HepG2 (cell line): Measurements from ENCODE around the gene BTG1. TPM values are rescaled to one million over a fixed set of nuclear protein-coding genes. Genes with fewer than 3 reads are reported as not detected.

Source experiments
- ATAC-seq: fragments of 200-7000 bp; cut with Tn5 transposase; 3 replicates; pipeline ENCODE4 v1.9.1; 2020; ENCODE audit warnings: mild to moderate bottlenecking, moderate library complexity
- BruUV-seq: library from RNA; stranded (reverse); fragments of 400-500 nt; replicated peaks from 2 replicates; lab custom pipeline; 2021; lab: Mats Ljungman, UMichigan
- CTCF ChIA-PET: fragments of 300-600 bp; formaldehyde crosslinking; extraction: SDS; loops from one replicate; lab custom pipeline; 2021; ENCODE audit warnings: low total read pairs, inconsistent platforms, low intra/inter-chr PET ratio; lab: Yijun Ruan, JAX
- POLR2A ChIA-PET: fragments of 350-600 bp; sonication (Branson Sonifier 250); formaldehyde crosslinking; loops from one replicate; lab custom pipeline; 2020; ENCODE audit warnings: antibody characterized with exemption, inconsistent platforms; lab: Yijun Ruan, JAX
- DNase-seq: peaks from one replicate; pipeline ENCODE4 v3.0.0-alpha.2; 2015; ENCODE audit warnings: low spot score
- FAIRE-seq: peaks from 3 replicates; lab custom pipeline; 2011; peaks lifted over from hg19 to GRCh38; lab: Jason Lieb, UNC
- H2AFZ ChIP-seq: one replicate; pipeline ENCODE4 v1.6.1; 2011; ENCODE audit warnings: low read length, inconsistent platforms
- H3K27ac ChIP-seq: fragments of 300-600 bp; 3 replicates; pipeline ENCODE4 v1.8.0; 2011; ENCODE audit warnings: mixed run types, mild to moderate bottlenecking, mixed read lengths, low read length, inconsistent platforms; ENCODE audit not compliant: insufficient read depth; ENCODE audit errors: extremely low read length
- H3K27me3 ChIP-seq, 2 experiments: fragments of 200-600 bp in 1 of 2; 2 replicates in 1 of 2; 3 replicates in 1 of 2; pipeline versions ENCODE4 v1.6.0 to v1.8.0; 2011; ENCODE audit warnings: low read length in 2 of 2, mild to moderate bottlenecking in 2 of 2, moderate library complexity in 2 of 2, inconsistent platforms in 1 of 2; ENCODE audit not compliant: insufficient read depth in 2 of 2, control insufficient read depth in 1 of 2
- H3K36me3 ChIP-seq, 2 experiments: fragments of 200-600 bp in 1 of 2; replicated peaks in 1 of 2; 2 replicates in 1 of 2; 3 replicates in 1 of 2; pipeline versions ENCODE4 v1.5.1 to v1.8.0; 2011; ENCODE audit warnings: low read length in 2 of 2, inconsistent platforms in 1 of 2; ENCODE audit not compliant: insufficient read depth in 2 of 2, control insufficient read depth in 1 of 2
- H3K4me1 ChIP-seq: 2 replicates; pipeline ENCODE4 v1.5.1; 2012; ENCODE audit warnings: low read length, inconsistent platforms; ENCODE audit not compliant: insufficient read depth
- H3K4me2 ChIP-seq: 2 replicates; pipeline ENCODE4 v1.6.0; 2011; ENCODE audit warnings: low read depth, low read length, inconsistent platforms
- H3K4me3 ChIP-seq, 3 experiments: fragments of 200-600 bp in 1 of 3; sonication (generic), shearing (Covaris generic) in 1 of 3; replicated peaks in 1 of 3; 2 replicates each; pipeline ENCODE4 v1.5.1; 2011 to 2016; ENCODE audit warnings: low read length in 3 of 3, inconsistent platforms in 2 of 3, low read depth in 2 of 3, mild to moderate bottlenecking in 2 of 3, control low read depth in 1 of 3, mixed read lengths in 1 of 3; ENCODE audit not compliant: insufficient read depth in 1 of 3
- H3K79me2 ChIP-seq: one replicate; pipeline ENCODE4 v1.6.1; 2011; ENCODE audit warnings: low read length, inconsistent platforms; ENCODE audit not compliant: insufficient read depth
- H3K9ac ChIP-seq: 2 replicates; pipeline ENCODE4 v1.6.0; 2011; ENCODE audit warnings: mild to moderate bottlenecking, low read depth, low read length, inconsistent platforms; ENCODE audit not compliant: insufficient read depth
- H3K9me3 ChIP-seq: 2 replicates; pipeline ENCODE4 v1.5.1; 2012; ENCODE audit warnings: mild to moderate bottlenecking, low read length
- H4K20me1 ChIP-seq: 2 replicates; pipeline ENCODE4 v1.6.0; 2011; ENCODE audit warnings: inconsistent platforms, mild to moderate bottlenecking, low read length, moderate library complexity; ENCODE audit not compliant: insufficient read depth
- ATF7-NPFF ChIP-seq: sonication (generic); formaldehyde crosslinking; IDR thresholded peaks from 2 replicates; pipeline ENCODE4 v1.8.1; 2023; ENCODE audit warnings: mild to moderate bottlenecking, low read depth, missing genetic modification reagents, moderate library complexity
- FOXK1 ChIP-seq: sonication (generic); formaldehyde crosslinking; IDR thresholded peaks from 2 replicates; pipeline ENCODE4 v1.4.0; 2020; ENCODE audit warnings: low read depth, missing genetic modification reagents, borderline replicate concordance
- KLF13 ChIP-seq: sonication (generic); formaldehyde crosslinking; IDR thresholded peaks from 2 replicates; pipeline ENCODE4 v1.4.0; 2020; ENCODE audit warnings: mild to moderate bottlenecking, missing genetic modification reagents
- RARG ChIP-seq: sonication (generic); formaldehyde crosslinking; IDR thresholded peaks from 2 replicates; pipeline ENCODE4 v1.4.0; 2020; ENCODE audit warnings: low read depth, mild to moderate bottlenecking, missing genetic modification reagents
- SMAD1 ChIP-seq: sonication (generic); formaldehyde crosslinking; IDR thresholded peaks from 2 replicates; pipeline ENCODE4 v1.4.0; 2020; ENCODE audit warnings: missing genetic modification reagents, low read depth, mild to moderate bottlenecking, borderline replicate concordance
- ZBTB7A ChIP-seq: sonication (generic); formaldehyde crosslinking; IDR thresholded peaks from 2 replicates; pipeline ENCODE4 v1.8.0; 2022; ENCODE audit warnings: mild to moderate bottlenecking, missing genetic modification reagents
- ZNF652 ChIP-seq: IDR thresholded peaks from 2 replicates; pipeline ENCODE4 v1.6.1; 2016; ENCODE audit warnings: low read depth, borderline replicate concordance
- WGBS: methylation state at CpG from one replicate; pipeline ENCODE4 v1.1.6; 2017; ENCODE audit warnings: low lambda C conversion rate; 5-methylcytosine and 5-hydroxymethylcytosine counted together
- in situ Hi-C: cut with HindIII; loops from 2 replicates; pipeline ENCODE4 v1.10.0; 2017; ENCODE audit warnings: low pct_unique_long_range_greater_than_20kb; ENCODE audit not compliant: extremely low pct_ligation_motif_present
- intact Hi-C: fragments of 100-400 bp; cut with micrococcal nuclease; formaldehyde crosslinking; loops from one replicate; pipeline ENCODE4 v1.10.0; 2022; ENCODE audit not compliant: unreplicated experiment
- polyA plus RNA-seq, 8 experiments: library from polyadenylated mRNA; depleted of rRNA in 3 of 8; stranded (reverse) in 7 of 8; unstranded in 1 of 8; fragments of >200 nt; fragmentation: Illumina TruSeq in 4 of 8; extraction: Trizol in 4 of 8; gene quantifications; 2 replicates each; pipeline versions ENCODE4 v1.2.1 to v1.2.3, GENCODE V29; 2011 to 2016; ENCODE audit warnings: low read depth in 4 of 8, missing spikeins in 1 of 8, mixed read lengths in 1 of 8; ENCODE audit not compliant: insufficient read depth in 1 of 8
- total RNA-seq, 5 experiments: library from RNA; depleted of rRNA; stranded (reverse); fragments of >200 nt; fragmentation: Illumina TruSeq; extraction: Trizol; gene quantifications; 2 replicates each; pipeline ENCODE4 v1.2.3, GENCODE V29; 2016; ENCODE audit warnings: low read depth in 1 of 5
- TF ChIP-seq, protein P1 (sequence below): sonication (generic); formaldehyde crosslinking; IDR thresholded peaks from 2 replicates; pipeline ENCODE4 v1.4.0; 2020; ENCODE audit warnings: missing genetic modification reagents
- TF ChIP-seq, protein P2 (sequence below): sonication (generic); formaldehyde crosslinking; IDR thresholded peaks from 2 replicates; pipeline ENCODE4 v1.4.0; 2020; ENCODE audit warnings: mild to moderate bottlenecking, missing genetic modification reagents

Gene BTG1
- total and polyA plus RNA-seq, 2 of the 13 experiments (the other 11 are each of a cell fraction or from before 2014, with no cell fraction given), result 7.5 to 16.7 TPM

DNA sequence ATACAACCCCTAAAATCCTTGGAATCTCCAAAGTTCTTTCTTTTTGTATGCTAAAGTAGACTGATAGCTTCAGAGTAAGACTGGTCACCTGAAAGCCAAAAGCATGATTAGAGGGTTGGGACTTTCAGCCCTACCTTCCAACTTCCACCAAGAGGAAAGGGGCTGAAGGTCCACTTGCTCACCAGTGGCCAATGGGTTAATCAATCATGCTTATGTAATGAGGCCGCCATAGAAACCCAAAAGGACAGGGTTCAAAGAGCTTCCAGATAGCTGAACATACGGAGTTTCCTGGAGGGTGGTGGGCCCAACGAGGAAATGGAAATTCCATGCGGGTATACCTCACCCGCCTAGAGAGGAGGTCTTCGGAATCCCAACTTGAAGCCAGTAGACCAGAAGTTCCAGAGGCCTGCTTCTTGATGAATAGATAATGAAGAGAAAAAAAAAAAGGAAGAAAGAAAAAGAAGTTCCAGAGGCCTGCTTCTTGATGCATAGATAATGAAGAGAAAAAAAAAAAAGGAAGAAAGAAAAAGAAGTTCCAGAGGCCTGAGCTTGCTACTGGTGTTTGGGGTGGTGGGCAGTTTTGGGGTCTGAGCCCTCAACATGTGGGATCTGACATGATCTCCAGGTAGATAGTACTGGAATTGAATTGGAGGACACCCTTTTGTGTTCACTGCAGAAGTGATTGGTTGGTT lies 11.2 kb upstream of the BTG1 start:
- H3K36me3 ChIP-seq, result no peaks in the 10 kb centered on the region
- ChIA-PET POLR2A (no interaction called here), CTCF (no interaction called here)
- in situ Hi-C loops (no loop called here), intact Hi-C loops (no loop called here)
- TF ChIP-seq, protein P1, sequence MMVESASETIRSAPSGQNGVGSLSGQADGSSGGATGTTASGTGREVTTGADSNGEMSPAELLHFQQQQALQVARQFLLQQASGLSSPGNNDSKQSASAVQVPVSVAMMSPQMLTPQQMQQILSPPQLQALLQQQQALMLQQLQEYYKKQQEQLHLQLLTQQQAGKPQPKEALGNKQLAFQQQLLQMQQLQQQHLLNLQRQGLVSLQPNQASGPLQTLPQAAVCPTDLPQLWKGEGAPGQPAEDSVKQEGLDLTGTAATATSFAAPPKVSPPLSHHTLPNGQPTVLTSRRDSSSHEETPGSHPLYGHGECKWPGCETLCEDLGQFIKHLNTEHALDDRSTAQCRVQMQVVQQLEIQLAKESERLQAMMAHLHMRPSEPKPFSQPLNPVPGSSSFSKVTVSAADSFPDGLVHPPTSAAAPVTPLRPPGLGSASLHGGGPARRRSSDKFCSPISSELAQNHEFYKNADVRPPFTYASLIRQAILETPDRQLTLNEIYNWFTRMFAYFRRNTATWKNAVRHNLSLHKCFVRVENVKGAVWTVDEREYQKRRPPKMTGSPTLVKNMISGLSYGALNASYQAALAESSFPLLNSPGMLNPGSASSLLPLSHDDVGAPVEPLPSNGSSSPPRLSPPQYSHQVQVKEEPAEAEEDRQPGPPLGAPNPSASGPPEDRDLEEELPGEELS (CRISPR knock-in tag), result no peak
- 0 out of 2 replicates have a peak, but pooled peaks have one; percentile 62 for TF ChIP-seq ZNF652 (CRISPR knock-in tag)
- no peak overlapping the region for H3K4me3 ChIP-seq
- ATAC-seq (no peak), FAIRE-seq (no peak), DNase-seq (no peak)
- no TSS peak for BruUV-seq
- H3K4me1 ChIP-seq, result no peaks in the 10 kb centered on the region
- no peak overlapping the region for H3K27ac ChIP-seq
- WGBS, result 37% methylated on average over 6 of the region's 6 CpGs
- no peak overlapping the region for H3K4me2 ChIP-seq
- H3K9ac ChIP-seq, result no peak overlapping the region
- H3K27me3 ChIP-seq, result no peaks in the 10 kb centered on the region
- H3K9me3 ChIP-seq, result no peaks in the 10 kb centered on the region
- H2AFZ ChIP-seq, result no peak overlapping the region
- H4K20me1 ChIP-seq, result no peaks in the 10 kb centered on the region
- no peaks in the 10 kb centered on the region for H3K79me2 ChIP-seq

DNA sequence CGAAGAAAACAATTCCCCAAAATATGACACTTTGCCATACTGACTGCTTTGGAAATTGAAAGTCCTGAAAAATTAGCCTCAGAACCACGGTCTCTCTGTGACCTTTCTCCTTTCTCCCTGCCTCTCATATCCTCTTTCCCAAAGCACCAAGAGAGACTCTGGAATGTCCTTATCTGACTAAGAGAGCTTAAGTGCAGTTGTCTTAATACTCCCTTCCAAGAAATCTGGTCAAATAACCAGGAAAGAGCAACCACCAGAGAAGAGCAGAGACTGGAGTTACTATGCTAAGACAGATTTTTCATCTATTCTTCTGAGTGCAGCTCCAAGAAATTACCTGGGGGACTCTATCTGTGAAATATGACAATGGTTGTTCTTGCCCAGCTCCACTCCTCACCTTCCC lies 10.5 kb upstream of the BTG1 start:
- no peak for FAIRE-seq
- no peak overlapping the region for H3K9ac ChIP-seq
- no peak overlapping the region for H2AFZ ChIP-seq
- no peak for DNase-seq
- no peaks in the 10 kb centered on the region for H3K9me3 ChIP-seq
- 0% methylated on average over 2 of the region's 2 CpGs for WGBS
- in situ Hi-C loops (no loop called here), intact Hi-C loops (no loop called here)
- H3K36me3 ChIP-seq, result no peaks in the 10 kb centered on the region
- CTCF ChIA-PET, result no interaction called here
- H4K20me1 ChIP-seq, result no peaks in the 10 kb centered on the region
- POLR2A ChIA-PET, result no interaction called here
- H3K4me1 ChIP-seq, result no peaks in the 10 kb centered on the region
- no peak overlapping the region for H3K4me2 ChIP-seq
- no peak overlapping the region for H3K27ac ChIP-seq
- no TSS peak for BruUV-seq
- no peaks in the 10 kb centered on the region for H3K27me3 ChIP-seq
- TF ChIP-seq FOXK1 (CRISPR knock-in tag) (no peak), ATF7-NPFF (CRISPR knock-in tag) (no peak), SMAD1 (no peak), RARG (CRISPR knock-in tag) (no peak), ZBTB7A (no peak), KLF13 (CRISPR knock-in tag) (no peak)
- TF ChIP-seq, protein P2, sequence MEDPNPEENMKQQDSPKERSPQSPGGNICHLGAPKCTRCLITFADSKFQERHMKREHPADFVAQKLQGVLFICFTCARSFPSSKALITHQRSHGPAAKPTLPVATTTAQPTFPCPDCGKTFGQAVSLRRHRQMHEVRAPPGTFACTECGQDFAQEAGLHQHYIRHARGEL, result no peak
- H3K79me2 ChIP-seq, result no peaks in the 10 kb centered on the region
- no peak overlapping the region for H3K4me3 ChIP-seq
- no peak for ATAC-seq
